ENCODE results near the gene LRRC8D. TPM values are rescaled to one million over a fixed set of nuclear protein-coding genes. Genes with fewer than 3 reads are reported as not detected.

Gene LRRC8D
- total RNA-seq, 2 donors from 2014 or later, result 35.8 to 42.7 TPM

DNA sequence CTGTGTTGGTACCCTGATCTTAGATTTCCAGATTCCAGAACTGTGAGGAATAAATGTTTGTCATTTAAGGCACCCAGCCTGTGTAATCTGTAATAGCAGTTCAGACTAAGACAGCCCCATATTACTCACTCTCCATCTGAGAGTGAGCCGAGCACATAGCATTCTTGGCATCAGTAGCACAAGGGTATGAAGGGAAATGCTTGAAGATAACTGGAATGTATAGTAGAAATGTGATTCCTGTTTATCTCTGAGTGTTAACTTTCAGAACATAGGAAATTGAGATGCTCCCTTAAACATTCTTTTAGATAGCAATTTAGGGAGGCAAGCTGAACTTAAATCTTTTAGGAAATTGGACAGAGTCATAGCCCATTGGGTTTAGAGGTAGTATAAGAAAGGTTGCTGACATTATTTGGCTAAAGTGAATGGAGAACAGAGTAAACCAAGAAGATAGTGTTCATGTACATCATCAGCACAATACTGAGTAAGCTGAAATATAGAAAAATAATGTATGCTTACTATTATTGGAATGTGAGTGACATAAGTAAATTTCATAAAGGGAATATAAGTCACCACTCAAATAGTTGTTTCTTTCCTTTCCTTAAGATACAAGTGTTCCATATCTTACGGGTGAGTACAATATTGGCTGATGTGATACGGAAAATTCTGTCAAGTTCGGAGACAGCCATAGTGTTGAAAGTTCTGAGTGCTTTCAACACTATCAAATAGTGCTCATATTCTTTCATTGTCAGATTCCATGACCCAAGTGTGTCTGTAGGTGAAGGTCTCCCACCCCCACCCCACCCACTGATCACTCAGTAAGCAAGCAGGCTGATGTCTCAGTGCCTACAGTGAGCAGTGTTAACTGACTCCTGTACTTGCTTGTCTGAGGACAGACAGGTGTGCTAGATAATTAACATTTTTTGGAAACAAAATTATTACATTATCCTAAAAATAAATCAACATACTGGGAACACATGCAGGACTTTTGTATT is 73.7 kb downstream of the LRRC8D start:
- no peaks in the 10 kb centered on the region for H3K9me3 ChIP-seq
- TF ChIP-seq, protein P1, sequence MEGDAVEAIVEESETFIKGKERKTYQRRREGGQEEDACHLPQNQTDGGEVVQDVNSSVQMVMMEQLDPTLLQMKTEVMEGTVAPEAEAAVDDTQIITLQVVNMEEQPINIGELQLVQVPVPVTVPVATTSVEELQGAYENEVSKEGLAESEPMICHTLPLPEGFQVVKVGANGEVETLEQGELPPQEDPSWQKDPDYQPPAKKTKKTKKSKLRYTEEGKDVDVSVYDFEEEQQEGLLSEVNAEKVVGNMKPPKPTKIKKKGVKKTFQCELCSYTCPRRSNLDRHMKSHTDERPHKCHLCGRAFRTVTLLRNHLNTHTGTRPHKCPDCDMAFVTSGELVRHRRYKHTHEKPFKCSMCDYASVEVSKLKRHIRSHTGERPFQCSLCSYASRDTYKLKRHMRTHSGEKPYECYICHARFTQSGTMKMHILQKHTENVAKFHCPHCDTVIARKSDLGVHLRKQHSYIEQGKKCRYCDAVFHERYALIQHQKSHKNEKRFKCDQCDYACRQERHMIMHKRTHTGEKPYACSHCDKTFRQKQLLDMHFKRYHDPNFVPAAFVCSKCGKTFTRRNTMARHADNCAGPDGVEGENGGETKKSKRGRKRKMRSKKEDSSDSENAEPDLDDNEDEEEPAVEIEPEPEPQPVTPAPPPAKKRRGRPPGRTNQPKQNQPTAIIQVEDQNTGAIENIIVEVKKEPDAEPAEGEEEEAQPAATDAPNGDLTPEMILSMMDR (IDR thresholded peaks at IDR 0.05), result no peak
- no peaks in the 10 kb centered on the region for H3K4me1 ChIP-seq
- no peak overlapping the region for H3K4me3 ChIP-seq
- H3K27me3 ChIP-seq, result no peaks in the 10 kb centered on the region
- no peak overlapping the region for H3K9ac ChIP-seq (ENCODE audit: low read depth in 2 of 2, low read length in 2 of 2)
- H3K27ac ChIP-seq, result no peak overlapping the region
- no peak for DNase-seq
- intact Hi-C loops (cut with DNase I), result no loop called here
- no peaks in the 10 kb centered on the region for H3K36me3 ChIP-seq

- H3K27ac ChIP-seq, result no peak overlapping the region
- no peak for DNase-seq
- intact Hi-C loops (cut with DNase I), result no loop called here
These were observed 75.5 kb downstream of the LRRC8D start for GRCh38 chr1:89896105-89896942.

GRCh38 chr1:89897347-89898133 is 76.7 kb downstream of the LRRC8D start:
- Histone ChIP-seq H3K9ac (ENCODE audit: low read depth in 2 of 2, low read length in 2 of 2) (no peak overlapping the region), H3K4me1 (no peaks in the 10 kb centered on the region), H3K27me3 (no peaks in the 10 kb centered on the region), H3K4me3 (no peak overlapping the region), H3K27ac (no peak overlapping the region), H3K36me3 (no peaks in the 10 kb centered on the region), H3K9me3 (no peaks in the 10 kb centered on the region)
- TF ChIP-seq, protein P1 (IDR thresholded peaks at IDR 0.05), result no peak
- intact Hi-C loops (cut with DNase I), result no loop called here
- no peak for DNase-seq

More at GRCh38 chr1:89896105-89896942, 75.5 kb downstream of the LRRC8D start:
- TF ChIP-seq, protein P1 (IDR thresholded peaks at IDR 0.05), result no peak
- Histone ChIP-seq H3K4me3 (no peak overlapping the region), H3K9me3 (no peaks in the 10 kb centered on the region), H3K27me3 (no peaks in the 10 kb centered on the region), H3K36me3 (no peaks in the 10 kb centered on the region), H3K4me1 (no peaks in the 10 kb centered on the region), H3K9ac (ENCODE audit: low read depth in 2 of 2, low read length in 2 of 2) (no peak overlapping the region)

DNA sequence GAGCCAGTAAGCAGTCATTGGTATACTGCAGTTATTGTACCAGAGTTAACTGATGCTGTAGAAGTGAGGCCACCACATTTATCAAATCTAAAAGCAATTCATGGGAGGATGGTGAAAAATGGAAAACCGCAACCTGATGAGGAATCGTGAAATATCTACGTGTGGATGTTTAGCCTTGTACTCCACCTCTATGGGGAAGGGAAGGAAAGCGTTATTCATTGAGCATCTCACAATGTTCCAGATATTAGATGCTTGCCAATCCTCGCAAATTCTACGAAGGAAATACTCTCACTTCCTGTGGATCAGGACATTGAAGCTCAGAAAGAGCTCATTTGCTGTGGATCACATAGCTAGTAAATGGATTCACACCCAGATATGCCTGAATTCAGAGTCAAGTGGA is 77.3 kb downstream of the LRRC8D start:
- DNase-seq, result no peak
- no peaks in the 10 kb centered on the region for H3K36me3 ChIP-seq
- no peaks in the 10 kb centered on the region for H3K27me3 ChIP-seq
- no peak overlapping the region for H3K27ac ChIP-seq
- H3K4me1 ChIP-seq, result no peaks in the 10 kb centered on the region
- TF ChIP-seq, protein P1 (IDR thresholded peaks at IDR 0.05), result no peak
- no peak overlapping the region for H3K4me3 ChIP-seq
- H3K9me3 ChIP-seq, result no peaks in the 10 kb centered on the region
- intact Hi-C loops (cut with DNase I), result no loop called here
- no peak overlapping the region for H3K9ac ChIP-seq (ENCODE audit: low read depth in 2 of 2, low read length in 2 of 2)
